KMS-11 (cell line): Measurements from ENCODE around the gene NELFA.
"Not testable (repeated sequence)": the region's sequence is repeated elsewhere in the genome, so short reads cannot be mapped to it uniquely, and the experiment has no call there.

Experiments used
- H2AFZ ChIP-seq: fragments of 200-600 bp; sonication (generic); 2 replicates; pipeline ENCODE4 v1.6.1; 2016; ENCODE audit warnings: antibody characterized with exemption, mixed run types, low read depth
- H3K27ac ChIP-seq: fragments of 200-600 bp; sonication (generic); 2 replicates; pipeline ENCODE4 v1.6.1; 2016; ENCODE audit warnings: mild to moderate bottlenecking, mixed run types
- H3K27me3 ChIP-seq: fragments of 200-600 bp; sonication (generic); 2 replicates; pipeline ENCODE4 v1.6.1; 2017; ENCODE audit warnings: mild to moderate bottlenecking, low read depth, mixed run types, moderate library complexity; ENCODE audit not compliant: insufficient read depth
- H3K36me3 ChIP-seq: fragments of 200-600 bp; sonication (generic); 2 replicates; pipeline ENCODE4 v1.6.1; 2017; ENCODE audit warnings: mild to moderate bottlenecking, mixed run types; ENCODE audit not compliant: insufficient read depth
- H3K4me1 ChIP-seq: fragments of 200-600 bp; sonication (generic); 2 replicates; pipeline ENCODE4 v1.6.1; 2016; ENCODE audit warnings: mild to moderate bottlenecking, low read depth, mixed run types; ENCODE audit not compliant: poor library complexity, severe bottlenecking
- H3K4me2 ChIP-seq: fragments of 200-600 bp; sonication (generic); 2 replicates; pipeline ENCODE4 v1.7.0; 2016; ENCODE audit warnings: mild to moderate bottlenecking, mixed run types
- H3K4me3 ChIP-seq: fragments of 200-600 bp; sonication (generic); IDR thresholded peaks from 2 replicates; pipeline ENCODE4 v1.6.1; 2017; ENCODE audit warnings: low read depth, low read length, mixed read lengths; ENCODE audit not compliant: insufficient read depth
- H3K79me2 ChIP-seq: fragments of 200-600 bp; sonication (generic); 2 replicates; pipeline ENCODE4 v1.6.1; 2016; ENCODE audit warnings: low read depth, mixed run types; ENCODE audit not compliant: insufficient read depth
- H3K9ac ChIP-seq: fragments of 200-600 bp; sonication (generic); 2 replicates; pipeline ENCODE4 v1.6.1; 2016; ENCODE audit warnings: mild to moderate bottlenecking, mixed run types
- H4K20me1 ChIP-seq: fragments of 200-600 bp; sonication (generic); 2 replicates; pipeline ENCODE4 v1.6.1; 2016; ENCODE audit warnings: mild to moderate bottlenecking, mixed run types; ENCODE audit not compliant: insufficient read depth
- CTCF ChIP-seq: fragments of 200-600 bp; sonication (generic); conservative IDR thresholded peaks from 2 replicates; pipeline ENCODE4 v1.6.1; 2017; ENCODE audit warnings: low read depth, mild to moderate bottlenecking, antibody characterized with exemption, low read length, moderate library complexity, mixed read lengths

Gene NELFA

GRCh38 chr4:1996866-1997611 is 11.7 kb downstream of the NELFA start:
- Histone ChIP-seq H3K4me3 (no peak overlapping the region), H3K4me2 (no peak overlapping the region), H2AFZ (no peak overlapping the region), H3K27ac (no peak overlapping the region), H3K9ac (no peak overlapping the region), H3K36me3 (no peaks in the 10 kb centered on the region), H4K20me1 (no peaks in the 10 kb centered on the region), H3K27me3 (no peaks in the 10 kb centered on the region), H3K79me2 (peaks cover 55% of the 10 kb centered on the region), H3K4me1 (no peaks in the 10 kb centered on the region)
- no peak for TF ChIP-seq CTCF

- no peaks in the 10 kb centered on the region for H3K36me3 ChIP-seq
- no peaks in the 10 kb centered on the region for H4K20me1 ChIP-seq
- H3K4me3 ChIP-seq = no peak overlapping the region
- no peak overlapping the region for H3K4me2 ChIP-seq
- TF ChIP-seq CTCF = no peak
- H3K79me2 ChIP-seq = peaks cover 38% of the 10 kb centered on the region
- H3K27me3 ChIP-seq = no peaks in the 10 kb centered on the region
- no peak overlapping the region for H2AFZ ChIP-seq
- H3K9ac ChIP-seq = no peak overlapping the region
- no peak overlapping the region for H3K27ac ChIP-seq
- H3K4me1 ChIP-seq = no peaks in the 10 kb centered on the region
Observed at GRCh38 chr4:1994938-1995337, 13.8 kb downstream of the NELFA start.

- H3K27ac ChIP-seq, H3K4me3 ChIP-seq, H3K4me1 ChIP-seq, H4K20me1 ChIP-seq, H3K27me3 ChIP-seq, H3K9ac ChIP-seq, H2AFZ ChIP-seq, H3K36me3 ChIP-seq, H3K4me2 ChIP-seq: not testable (repeated sequence)
- H3K79me2 ChIP-seq = peaks cover 28% of the 10 kb centered on the region
Observed at GRCh38 chr4:1993718-1994516, 14.9 kb downstream of the NELFA start.

- Histone ChIP-seq H3K9ac (no peak overlapping the region), H2AFZ (no peak overlapping the region), H3K4me3 (no peak overlapping the region), H3K36me3 (no peaks in the 10 kb centered on the region), H3K27me3 (no peaks in the 10 kb centered on the region), H4K20me1 (no peaks in the 10 kb centered on the region), H3K4me2 (no peak overlapping the region), H3K27ac (no peak overlapping the region), H3K79me2 (peaks cover 20% of the 10 kb centered on the region; the same call in 1 of the 2 replicates), H3K4me1 (no peaks in the 10 kb centered on the region)
- TF ChIP-seq CTCF = no peak
Observed at GRCh38 chr4:1993169-1993516, 15.6 kb downstream of the NELFA start.
